ENCODE results near the gene VPS37D.

VPS37D gene

GRCh38 chr7:73680501-73680900, 12.9 kb downstream of the VPS37D start:
- no peak for DNase-seq (ENCODE audit: low spot score)

DNA sequence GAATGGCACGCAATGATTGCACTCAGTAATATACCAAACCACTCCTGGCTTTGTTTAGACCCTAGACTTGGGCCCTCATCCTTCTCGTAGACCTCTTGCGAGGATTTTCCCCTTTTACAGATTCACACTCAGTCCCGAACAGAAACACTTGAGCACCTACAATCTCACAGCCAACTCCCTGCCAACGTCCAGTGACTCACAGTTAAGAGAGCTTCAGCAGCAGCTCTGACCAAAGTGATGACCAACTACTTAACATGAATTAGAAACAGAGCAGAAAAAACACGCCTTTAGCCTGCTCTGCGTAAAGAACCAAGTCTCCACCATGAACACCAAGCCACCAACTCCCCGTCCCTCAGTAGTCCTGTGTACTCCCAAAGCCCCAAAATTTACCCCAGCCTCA, 13.4 kb downstream of the VPS37D start:
- no peak for DNase-seq (ENCODE audit: low spot score)

- DNase-seq (ENCODE audit: low spot score), result no peak
Observed at GRCh38 chr7:73682745-73683055, 15.1 kb downstream of the VPS37D start.

DNA sequence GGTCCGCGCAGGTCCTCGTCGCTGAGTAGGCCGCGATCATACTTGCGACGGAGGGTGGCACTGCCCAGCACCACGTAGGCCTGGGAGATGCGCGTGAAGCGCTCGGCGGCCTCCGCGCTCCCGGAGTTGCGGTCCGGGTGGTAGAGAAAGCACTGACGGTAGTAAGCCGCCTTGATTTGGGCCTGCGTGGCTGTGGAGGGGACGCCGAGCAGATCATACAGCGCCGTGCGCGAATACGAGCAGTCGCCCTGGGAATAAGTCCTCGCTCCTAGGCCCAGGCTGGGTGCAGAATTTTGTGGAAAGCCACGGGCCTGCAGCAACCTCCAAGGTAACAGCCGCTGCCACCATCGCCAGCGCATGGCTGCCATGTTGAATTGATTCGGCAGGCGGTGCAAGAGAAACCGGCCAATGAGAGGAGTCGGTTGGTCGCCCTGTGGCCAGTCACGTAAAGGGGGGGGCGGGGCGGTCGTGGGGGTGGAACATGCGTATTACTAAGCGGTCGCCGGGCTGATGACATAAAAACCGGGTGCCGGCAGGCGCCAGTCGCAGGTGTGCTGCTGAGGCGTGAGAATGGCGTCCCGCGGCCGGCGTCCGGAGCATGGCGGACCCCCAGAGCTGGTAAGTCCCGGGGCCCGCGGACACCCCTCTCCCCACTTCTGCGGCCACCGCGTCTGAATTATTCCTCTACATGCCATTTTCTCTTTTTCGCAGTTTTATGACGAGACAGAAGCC, 15.6 kb downstream of the VPS37D start, which contains the start of the genes BUD23 and DNAJC30:
Gene BUD23 (plus strand): TSS at position 542 of the 732 bp plus-strand sequence. CDS start 29 bp downstream, at position 571.
Gene DNAJC30 (minus strand): TSS at position 398 of the 732 bp plus-strand sequence. CDS start 30 bp downstream, at position 368.
- DNase-seq (ENCODE audit: low spot score), result peak; percentile 99

DNA sequence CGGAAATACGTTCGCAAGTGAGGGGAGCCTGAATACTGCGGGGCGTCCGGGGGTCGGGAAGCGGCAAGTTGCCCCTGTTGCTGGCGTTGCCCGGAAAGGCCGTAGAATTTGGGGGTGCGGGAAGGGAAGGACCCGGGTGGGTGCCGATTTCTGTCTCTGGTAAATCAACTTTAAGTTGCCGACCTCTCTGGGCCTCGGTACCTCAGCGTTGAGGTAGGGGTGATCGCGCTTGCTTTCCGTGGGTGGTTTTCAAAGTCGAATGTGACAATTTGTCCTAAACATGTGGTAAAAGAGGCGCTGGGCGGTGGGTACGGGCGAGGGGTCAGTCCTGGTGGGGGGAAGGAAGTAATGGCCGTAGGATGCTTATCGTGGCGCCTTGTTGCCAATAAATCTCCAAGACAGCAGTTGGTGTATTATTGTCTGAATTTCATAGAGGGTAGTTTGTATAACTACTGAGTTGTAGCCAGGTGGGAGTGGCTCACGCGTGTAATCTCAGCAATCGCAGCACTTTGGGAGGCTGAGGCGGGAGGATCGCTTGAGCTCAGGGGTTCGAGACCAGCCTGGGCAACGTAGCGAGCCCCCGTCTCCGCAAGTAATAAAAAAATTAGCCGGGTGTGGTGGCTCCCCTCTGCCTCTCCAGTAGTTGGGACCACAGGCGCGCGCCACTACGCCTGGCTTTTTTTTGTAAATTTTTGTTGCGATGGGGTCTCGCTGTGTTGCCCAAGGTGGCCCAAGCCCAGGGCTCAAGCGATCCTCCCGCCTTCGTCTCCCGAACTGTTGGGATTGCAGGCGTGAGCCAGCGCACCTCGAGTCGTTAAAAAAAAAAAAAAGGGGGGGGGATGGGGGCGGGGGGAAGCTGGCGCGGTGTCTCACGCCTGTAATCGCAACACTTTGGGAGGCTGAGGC, 16.4 kb downstream of the VPS37D start:
- no peak for DNase-seq (ENCODE audit: low spot score)

DNA sequence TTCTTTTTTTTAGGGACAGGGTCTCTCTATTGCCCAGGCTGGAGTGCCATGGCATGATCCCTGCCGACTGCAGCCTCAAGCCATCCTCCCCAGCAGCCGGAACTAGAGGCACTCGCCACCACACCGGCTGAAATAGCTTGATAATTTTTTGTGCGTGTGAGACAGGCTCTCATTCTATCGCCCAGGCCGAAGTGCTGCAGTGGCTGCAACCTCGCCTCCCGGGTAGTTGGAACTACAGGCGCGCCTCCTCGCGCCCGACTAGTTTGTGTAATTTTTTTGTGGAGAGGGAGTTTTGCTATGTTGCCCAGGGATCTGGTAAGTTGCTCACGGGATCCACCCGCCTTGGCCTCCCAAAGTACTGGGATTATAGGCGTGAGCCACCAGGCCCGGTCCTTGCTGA, 17.7 kb downstream of the VPS37D start:
- DNase-seq (ENCODE audit: low spot score), result no peak

DNA sequence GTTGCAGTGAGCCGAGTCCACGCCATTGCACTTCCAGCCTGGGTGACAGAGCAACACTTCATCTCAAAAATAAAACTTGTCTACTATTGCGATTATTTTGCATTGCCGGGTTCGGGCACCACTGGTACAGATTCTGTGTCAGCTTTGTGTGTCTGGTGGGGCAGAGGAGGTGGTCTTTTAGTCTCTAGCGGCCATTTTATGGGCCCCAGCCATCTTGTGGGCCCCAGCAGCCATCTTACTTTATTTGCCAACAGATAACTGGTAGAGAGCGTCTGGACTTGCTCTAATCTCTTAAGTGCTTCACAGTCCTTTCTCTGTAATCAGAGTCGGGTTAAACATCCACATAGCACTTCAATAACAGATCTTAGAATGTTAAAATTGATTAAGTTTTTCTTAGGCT, 20.7 kb downstream of the VPS37D start:
- no peak for DNase-seq (ENCODE audit: low spot score)

DNA sequence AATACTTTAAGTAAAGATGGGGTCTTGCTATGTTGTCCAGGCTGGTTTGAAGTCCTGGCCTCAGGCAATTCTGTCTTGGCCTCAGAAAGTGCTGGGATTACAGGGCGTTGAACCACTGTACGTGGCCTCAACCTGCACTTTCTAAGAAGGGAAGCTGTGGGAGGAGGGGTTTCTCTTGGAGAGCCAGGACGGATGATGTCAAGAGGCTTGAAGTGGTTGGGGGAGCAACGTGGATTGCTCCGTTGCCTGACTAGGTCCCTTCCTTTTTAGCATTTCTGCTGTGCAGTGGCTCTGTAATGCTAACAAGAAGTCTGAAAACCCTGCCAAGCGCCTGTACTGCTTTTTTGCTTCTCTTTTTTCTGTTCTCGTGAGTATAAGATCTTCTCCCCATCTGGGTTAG, 23.0 kb downstream of the VPS37D start:
- DNase-seq (ENCODE audit: low spot score), result no peak

GRCh38 chr7:73696372-73696771, 28.7 kb downstream of the VPS37D start:
- DNase-seq (ENCODE audit: low spot score), result no peak

DNA sequence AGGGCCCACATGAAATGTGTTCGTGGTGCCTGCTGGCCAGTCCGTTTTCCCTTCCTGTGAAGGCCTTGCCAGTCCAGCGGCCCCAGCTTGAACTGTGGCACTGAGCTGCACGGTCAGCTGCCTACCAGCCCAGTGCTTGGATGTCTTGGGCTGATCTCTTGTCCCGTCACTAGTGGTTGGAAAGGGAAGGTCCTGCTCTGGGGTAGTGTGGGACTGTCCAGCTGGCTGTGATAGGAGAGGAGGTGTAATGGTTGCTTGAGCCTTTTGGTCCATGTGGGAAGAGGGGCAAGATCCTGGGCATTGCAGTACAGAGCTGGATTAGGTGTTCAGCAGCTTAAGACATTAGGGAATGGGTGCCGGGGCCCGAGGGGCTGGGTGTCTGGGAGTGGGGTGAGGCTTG, 30.8 kb downstream of the VPS37D start:
- DNase-seq (ENCODE audit: low spot score), result no peak

- DNase-seq (ENCODE audit: low spot score), result no peak
Observed at GRCh38 chr7:73699370-73700068, 31.9 kb downstream of the VPS37D start.

GRCh38 chr7:73700069-73700423, 32.4 kb downstream of the VPS37D start:
- DNase-seq (ENCODE audit: low spot score), result no peak

DNA sequence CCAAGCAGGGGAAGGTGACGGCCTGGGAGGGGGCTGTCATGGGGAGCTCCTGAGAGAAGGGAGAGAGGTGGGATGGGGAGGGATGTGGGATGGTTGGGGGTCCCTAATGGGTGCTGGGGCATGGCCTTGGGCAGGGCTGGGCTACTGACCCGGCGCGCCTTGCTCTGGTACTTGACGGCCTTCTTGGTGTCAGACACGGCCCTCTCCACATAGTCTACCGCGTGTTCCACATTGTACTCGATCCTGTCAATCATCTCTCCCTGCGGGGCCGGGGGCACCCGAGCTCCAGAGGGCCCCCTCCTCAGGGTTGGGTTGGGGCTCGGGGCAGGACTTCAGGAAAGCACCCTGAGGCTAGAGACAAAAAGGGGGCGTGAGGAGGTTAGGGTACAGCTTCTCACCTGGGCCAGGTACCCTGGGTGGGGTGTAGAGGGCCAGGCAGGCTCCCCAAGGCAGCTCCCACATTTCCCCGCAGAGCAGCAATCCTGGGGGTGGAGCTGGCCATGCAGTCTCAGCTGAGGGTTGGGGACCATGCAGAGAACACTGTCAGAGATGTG, 33.0 kb downstream of the VPS37D start:
- DNase-seq (ENCODE audit: low spot score), result no peak

GRCh38 chr7:73701357-73701995, 33.8 kb downstream of the VPS37D start:
- no peak for DNase-seq (ENCODE audit: low spot score)

- DNase-seq (ENCODE audit: low spot score), result no peak
Observed at GRCh38 chr7:73702226-73702625, 34.6 kb downstream of the VPS37D start.

DNA sequence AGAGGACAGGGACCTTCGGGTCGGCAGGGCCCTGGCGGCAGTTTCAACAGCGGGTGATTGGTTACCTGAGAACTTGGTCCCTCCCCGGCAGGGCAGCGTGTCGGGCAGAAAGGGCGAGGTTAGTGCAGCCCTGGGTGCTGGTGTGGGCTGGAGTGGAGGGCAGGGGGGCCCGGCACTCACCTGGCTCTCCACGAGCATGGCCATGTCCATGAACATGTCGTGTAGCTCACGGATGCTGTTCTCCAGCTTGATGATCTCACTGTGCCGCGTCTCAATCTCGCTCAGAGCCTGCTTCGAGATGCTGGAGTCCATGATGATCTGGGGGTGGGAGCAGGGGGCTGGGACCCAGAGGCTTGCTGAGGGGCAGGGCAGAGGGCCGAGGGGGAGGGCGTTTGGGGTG, 35.0 kb downstream of the VPS37D start:
- no peak for DNase-seq (ENCODE audit: low spot score)

GRCh38 chr7:73703225-73703624, 35.6 kb downstream of the VPS37D start:
- no peak for DNase-seq (ENCODE audit: low spot score)

DNA sequence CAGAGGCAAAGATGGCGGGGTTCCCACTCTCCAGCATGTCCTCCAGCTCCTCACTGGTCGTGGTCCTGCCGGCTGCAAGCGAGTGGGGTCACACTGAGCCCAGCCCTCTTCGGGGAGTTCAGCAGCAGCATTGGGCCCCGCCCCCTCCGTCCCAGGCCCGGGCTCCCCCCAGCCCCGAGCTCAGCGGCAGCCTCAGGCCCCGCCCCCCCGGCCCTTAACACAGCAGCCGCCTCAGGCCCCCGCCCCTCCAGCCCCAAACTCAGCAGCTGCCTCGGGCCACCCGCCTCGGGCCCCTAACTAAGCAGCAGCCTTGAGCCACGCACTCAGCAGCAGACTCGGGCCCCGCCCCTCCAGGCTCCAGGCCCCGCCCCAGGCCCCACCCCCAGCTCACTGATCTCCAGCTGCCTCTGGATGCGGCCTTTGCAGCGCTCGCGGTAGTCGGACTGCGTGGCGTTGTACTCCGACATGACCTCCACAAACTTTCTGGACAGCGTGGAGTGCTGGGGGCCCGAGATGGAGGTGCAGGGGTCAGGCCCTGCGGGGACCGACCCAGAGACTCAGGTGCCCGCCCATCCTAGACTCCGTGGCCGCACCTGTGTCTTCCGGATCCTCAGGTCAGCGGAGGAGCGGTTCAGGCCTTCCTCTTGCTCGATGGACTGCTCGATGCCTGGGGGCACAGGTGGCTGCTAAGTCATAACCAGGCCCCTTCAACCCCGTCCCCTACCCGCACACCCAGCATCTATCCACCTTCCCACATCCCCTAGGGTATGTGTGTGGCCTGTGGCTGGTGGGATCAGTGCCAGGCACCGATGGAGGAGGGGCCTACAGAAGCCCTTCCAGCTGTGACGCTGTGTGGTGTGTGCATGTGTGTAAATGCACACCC, 36.4 kb downstream of the VPS37D start:
- DNase-seq (ENCODE audit: low spot score), result peak; percentile 92

DNA sequence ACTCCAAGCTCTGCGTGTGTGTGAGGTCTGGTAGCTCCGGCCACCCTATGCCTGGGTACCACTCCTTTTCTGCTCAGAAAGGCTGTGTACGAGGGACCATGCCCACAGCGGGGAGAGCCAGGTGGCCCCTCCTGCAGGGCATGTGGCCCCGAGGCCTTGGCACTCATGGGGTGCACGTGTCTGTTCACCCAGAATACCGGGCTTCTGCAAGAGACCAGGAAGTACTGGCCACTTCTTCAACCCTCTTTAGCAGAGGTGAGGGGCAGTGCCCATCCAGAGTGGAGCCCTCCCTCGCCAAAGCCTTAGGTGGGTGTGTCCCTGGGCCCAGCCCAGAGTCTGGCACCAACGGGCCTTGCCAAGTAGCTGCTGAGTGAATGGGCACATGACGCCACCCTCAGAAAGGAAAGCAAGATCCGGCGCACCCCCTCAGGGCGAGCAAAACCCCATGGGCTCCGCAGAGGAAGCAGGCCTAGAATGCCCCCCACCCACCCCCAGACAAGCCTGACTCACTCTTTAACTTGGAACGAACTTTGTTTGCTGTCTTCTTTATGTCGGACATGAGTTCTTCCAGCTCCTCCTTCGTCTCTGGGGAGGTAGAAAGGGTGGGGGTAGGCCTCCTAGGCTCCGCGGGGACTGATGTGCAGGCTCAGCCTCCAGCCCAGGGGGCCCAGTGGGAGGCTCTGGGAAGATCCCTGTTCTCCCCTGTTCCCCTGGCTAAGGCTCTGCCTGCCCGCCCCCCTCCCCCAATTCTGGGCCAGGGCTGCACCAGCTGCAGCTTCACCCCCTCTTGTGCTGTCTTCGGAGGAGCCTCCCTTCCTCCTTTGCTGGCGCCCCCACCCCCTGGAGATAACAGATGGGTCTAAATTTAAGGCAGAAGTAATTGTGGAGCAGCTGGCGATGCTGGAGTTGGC, 37.3 kb downstream of the VPS37D start:
- DNase-seq (ENCODE audit: low spot score), result no peak

- DNase-seq (ENCODE audit: low spot score), result no peak
Observed at GRCh38 chr7:73705551-73705920, 37.9 kb downstream of the VPS37D start.

Data from left forelimb (tissue), 1 donor.